ENCODE data around the gene STXBP6.

GRCh38 chr14:24879661-24880386 is 170.1 kb downstream of the STXBP6 start:
- TF ChIP-seq CTCF (IDR thresholded peaks at IDR 0.05) (no peak), POLR2A (IDR thresholded peaks at IDR 0.05) (no peak)

Measured in uterus (tissue), 2 donors.